ENCODE data around the gene LILRB2. TPM values are rescaled to one million over a fixed set of nuclear protein-coding genes. Genes with fewer than 3 reads are reported as not detected.
"Not testable (repeated sequence)": the region's sequence is repeated elsewhere in the genome, so short reads cannot be mapped to it uniquely, and the experiment has no call there.

The LILRB2 gene
- total RNA-seq, 2 experiments from 2014 or later = not detected

DNA sequence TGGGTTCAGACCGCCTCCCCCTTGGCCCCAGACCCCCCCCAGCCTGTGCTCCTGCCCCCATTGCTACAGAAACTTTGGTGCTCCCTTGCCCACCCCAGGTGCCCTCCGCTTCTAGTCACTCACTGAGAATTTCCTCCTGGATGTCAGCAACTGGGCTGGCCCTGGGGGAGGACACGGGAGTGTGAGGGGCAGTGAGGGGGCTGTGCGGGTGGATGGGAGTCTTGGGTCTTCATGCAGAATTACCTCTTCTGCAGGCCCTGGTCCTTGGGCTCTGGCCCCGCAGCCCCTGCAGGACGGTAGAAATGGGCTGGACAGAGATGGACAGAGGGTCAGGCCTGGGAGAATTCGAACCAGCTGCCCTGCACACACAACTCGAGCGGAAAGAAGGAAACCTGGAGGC is 28.7 kb downstream of the LILRB2 start:
- H3K27ac Mint-ChIP-seq = no peak overlapping the region
- no peaks in the 10 kb centered on the region for H3K36me3 Mint-ChIP-seq (ENCODE audit: low read depth)
- peaks cover 10% of the 10 kb centered on the region for H3K27me3 Mint-ChIP-seq
- no peak overlapping the region for H3K4me3 Mint-ChIP-seq
- CTCF ChIA-PET = no interaction called here
- H3K9me3 Mint-ChIP-seq (ENCODE audit: low read depth) = no peaks in the 10 kb centered on the region
- ATAC-seq (no peak), DNase-seq (no peak)
- intact Hi-C loops (cut with DNase I, micrococcal nuclease) = no loop called here
- POLR2A ChIA-PET = no interaction called here
- peaks cover 13% of the 10 kb centered on the region for H3K4me1 Mint-ChIP-seq

DNA sequence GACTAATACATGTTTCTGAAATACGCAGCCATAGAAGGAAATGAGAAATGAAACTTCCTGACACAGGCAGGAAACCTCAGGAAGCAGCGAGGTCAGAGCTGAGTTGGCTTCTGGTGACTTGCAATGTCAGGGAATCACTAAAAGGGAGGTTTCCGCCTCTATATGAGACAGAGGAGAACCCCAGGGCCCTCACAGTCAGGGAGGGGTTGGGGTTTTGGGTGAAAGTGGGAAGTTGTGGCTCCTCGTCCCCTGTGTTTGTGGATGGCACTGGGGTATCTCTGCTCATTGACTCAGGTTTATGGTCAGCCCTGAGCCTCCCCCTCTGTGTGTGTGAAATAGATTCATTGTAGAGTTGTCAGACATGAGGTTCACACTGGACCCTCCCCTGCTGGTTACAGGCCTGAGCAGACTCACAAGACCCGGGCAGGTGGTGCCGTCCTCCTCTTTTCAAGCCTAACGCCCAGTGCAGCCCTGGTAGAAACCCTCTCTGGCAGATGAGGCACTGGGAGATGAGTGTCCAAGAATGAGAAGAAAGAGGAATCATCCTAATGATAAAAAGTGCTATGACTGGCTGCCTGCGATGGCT is 32.8 kb downstream of the LILRB2 start:
- Mint-ChIP-seq H3K36me3 (ENCODE audit: low read depth) (no peaks in the 10 kb centered on the region), H3K9me3 (ENCODE audit: low read depth) (no peaks in the 10 kb centered on the region), H3K27me3 (peaks cover 7% of the 10 kb centered on the region), H3K27ac (peak overlapping the region; percentile 13), H3K4me1 (peaks cover 13% of the 10 kb centered on the region), H3K4me3 (peak overlapping the region; percentile 3)
- intact Hi-C loops (cut with DNase I, micrococcal nuclease) = loop anchor here in 1 of 2 experiments (5.0 kb wide), 1 partner anchor 36 kb away; no protein-coding TSS in a partner anchor
- DNase-seq (peak; percentile 70), ATAC-seq (peak; percentile 94)
- ChIA-PET POLR2A (no interaction called here), CTCF (no interaction called here)

DNA sequence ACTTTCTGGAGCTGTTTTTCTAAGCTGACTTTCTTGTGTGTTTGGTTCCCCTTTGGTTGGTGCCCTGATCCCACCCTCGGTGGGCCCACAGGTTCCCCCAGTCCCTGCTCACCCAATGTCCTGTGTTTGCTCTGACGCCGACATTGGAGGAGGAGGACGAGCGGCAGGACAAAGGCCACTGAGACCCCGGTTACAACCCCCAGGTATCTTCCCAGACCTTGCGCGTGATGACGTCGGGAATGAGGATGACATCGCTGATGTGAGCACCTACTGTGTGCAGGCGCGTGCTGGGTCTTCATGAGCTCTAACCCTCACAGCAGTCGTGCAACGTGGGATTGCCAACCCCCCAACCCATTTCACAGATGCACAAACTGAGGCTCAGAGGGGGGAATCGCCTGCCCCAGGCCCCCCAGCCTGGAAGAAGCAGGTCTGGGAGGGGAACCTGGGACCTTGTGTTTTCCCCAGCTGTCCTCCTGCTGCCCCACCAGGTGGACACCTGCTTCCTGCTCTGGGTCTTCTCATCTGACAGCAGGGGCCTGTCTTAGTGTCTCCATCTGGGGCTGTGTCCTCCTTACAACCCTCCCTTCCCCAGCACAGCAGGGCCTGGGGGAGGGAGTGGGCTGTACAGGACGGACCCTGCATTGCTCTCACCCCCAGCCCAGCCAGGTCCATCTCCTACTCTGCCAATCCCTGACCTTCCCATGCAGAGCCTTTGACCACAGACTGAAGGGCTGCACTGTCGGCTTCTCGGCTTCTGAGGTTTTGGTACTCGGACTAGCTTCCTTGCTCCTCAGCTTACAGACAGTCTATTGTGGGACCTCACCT is 33.6 kb downstream of the LILRB2 start:
- ChIA-PET POLR2A (no interaction called here), CTCF (no interaction called here)
- intact Hi-C loops (cut with DNase I, micrococcal nuclease) = loop anchor here in 1 of 2 experiments (5.0 kb wide), 1 partner anchor 35 kb away; no protein-coding TSS in a partner anchor
- H3K4me1 Mint-ChIP-seq = peaks cover 13% of the 10 kb centered on the region
- no peaks in the 10 kb centered on the region for H3K9me3 Mint-ChIP-seq (ENCODE audit: low read depth)
- ATAC-seq (no peak), DNase-seq (no peak)
- peak overlapping the region; percentile 3 for H3K4me3 Mint-ChIP-seq
- H3K36me3 Mint-ChIP-seq (ENCODE audit: low read depth) = no peaks in the 10 kb centered on the region
- H3K27me3 Mint-ChIP-seq = peaks cover 3% of the 10 kb centered on the region
- H3K27ac Mint-ChIP-seq = peak overlapping the region; percentile 13

DNA sequence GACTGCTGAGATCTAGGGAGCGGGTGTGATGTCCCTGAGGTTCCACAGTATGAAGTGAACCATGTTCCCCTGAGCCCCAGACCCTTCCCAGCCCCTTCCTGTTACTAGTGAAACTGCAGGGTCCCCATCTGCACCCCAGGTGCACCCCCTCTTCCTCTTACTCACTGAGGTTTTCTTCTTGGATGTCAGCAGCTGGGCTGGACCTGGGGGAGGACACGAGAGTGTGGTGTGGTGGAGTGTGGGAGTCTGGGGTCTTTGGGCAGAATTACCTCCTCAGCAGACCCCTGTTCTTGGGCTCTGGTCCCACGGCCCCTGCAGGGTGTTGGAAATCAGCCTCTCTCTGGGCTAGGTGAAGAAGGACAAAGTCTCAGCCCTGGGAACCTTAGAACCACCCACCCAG is 35.0 kb downstream of the LILRB2 start:
- DNase-seq = no peak
- Mint-ChIP-seq H3K27me3 (peaks cover 3% of the 10 kb centered on the region), H3K27ac (no peak overlapping the region), H3K36me3 (ENCODE audit: low read depth) (no peaks in the 10 kb centered on the region), H3K4me3 (no peak overlapping the region), H3K4me1 (peaks cover 13% of the 10 kb centered on the region), H3K9me3 (ENCODE audit: low read depth) (no peaks in the 10 kb centered on the region)
- ChIA-PET CTCF (interaction anchor here (0.7 kb wide), 1 partner anchor 97 kb away, joined by 3 read pairs; no protein-coding TSS in a partner anchor), POLR2A (no interaction called here)
- no peak for ATAC-seq
- intact Hi-C loops (cut with DNase I, micrococcal nuclease) = loop anchor here in 1 of 2 experiments (2.0 to 5.0 kb wide), 2 partner anchors 23 to 34 kb away; partner anchors contain the start of gene LILRB3

DNA sequence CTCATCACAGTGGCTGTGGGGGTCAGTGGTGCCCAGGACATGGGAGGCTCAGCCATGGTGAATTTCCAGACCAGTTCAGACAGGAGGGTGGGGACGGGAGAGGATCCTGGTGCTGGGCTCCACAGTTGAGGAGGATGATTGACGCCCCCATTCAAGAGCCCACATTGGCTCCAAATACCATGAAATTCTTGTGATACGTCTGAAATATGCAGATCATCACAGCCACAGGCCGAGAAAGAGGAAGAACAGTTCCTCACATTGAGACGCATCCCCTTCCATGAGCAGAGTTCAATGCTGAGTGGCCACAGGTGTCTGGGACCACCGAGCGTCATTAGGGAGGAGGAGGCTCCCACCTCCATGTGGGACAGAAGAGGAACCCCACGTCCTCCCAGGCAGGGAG is 37.1 kb downstream of the LILRB2 start:
- H3K36me3 Mint-ChIP-seq (ENCODE audit: low read depth); ATAC-seq; CTCF ChIA-PET; H3K9me3 Mint-ChIP-seq (ENCODE audit: low read depth); H3K4me1 Mint-ChIP-seq; POLR2A ChIA-PET; H3K27ac Mint-ChIP-seq; H3K4me3 Mint-ChIP-seq; DNase-seq; H3K27me3 Mint-ChIP-seq: not testable (repeated sequence)
- intact Hi-C loops (cut with DNase I, micrococcal nuclease) = loop anchor here in 1 of 2 experiments (2.0 kb wide), 1 partner anchor 21 kb away; the partner anchor contains the start of gene LILRB3

GRCh38 chr19:54242646-54243045 is 38.3 kb downstream of the LILRB2 start, which contains the start of gene LILRA6:
Gene LILRA6 (minus strand): TSS chr19:54242790.
- H3K27ac Mint-ChIP-seq; H3K4me3 Mint-ChIP-seq; H3K4me1 Mint-ChIP-seq; CTCF ChIA-PET; H3K9me3 Mint-ChIP-seq (ENCODE audit: low read depth); H3K36me3 Mint-ChIP-seq (ENCODE audit: low read depth); DNase-seq; intact Hi-C loops (cut with DNase I, micrococcal nuclease); H3K27me3 Mint-ChIP-seq; ATAC-seq; POLR2A ChIA-PET: not testable (repeated sequence)

DNA sequence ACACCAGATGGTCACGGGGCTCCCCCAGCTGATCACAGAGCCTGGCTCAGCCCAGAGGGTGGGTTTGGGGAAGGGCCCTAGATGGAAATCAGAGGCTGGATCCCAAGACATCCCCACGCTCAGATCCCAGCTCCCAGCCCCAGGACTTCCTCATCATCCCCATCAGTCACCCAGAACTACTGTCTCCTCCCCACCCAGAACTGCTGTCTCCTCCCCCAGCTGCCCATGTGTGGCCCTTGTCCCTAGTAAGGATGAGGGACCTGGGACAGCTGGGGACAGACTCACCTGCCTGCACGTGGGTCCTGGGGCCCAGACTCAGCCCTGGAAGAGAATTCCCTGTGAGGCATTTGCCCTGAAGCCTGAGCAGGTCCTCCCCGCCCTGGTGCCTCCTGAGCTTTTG is 38.7 kb downstream of the LILRB2 start:
- DNase-seq; H3K4me3 Mint-ChIP-seq; H3K4me1 Mint-ChIP-seq; intact Hi-C loops (cut with DNase I, micrococcal nuclease); POLR2A ChIA-PET; H3K27me3 Mint-ChIP-seq; H3K9me3 Mint-ChIP-seq (ENCODE audit: low read depth); CTCF ChIA-PET; ATAC-seq; H3K27ac Mint-ChIP-seq; H3K36me3 Mint-ChIP-seq (ENCODE audit: low read depth): not testable (repeated sequence)

GRCh38 chr19:54240372-54241336 is 40.3 kb downstream of the LILRB2 start:
- H3K36me3 Mint-ChIP-seq (ENCODE audit: low read depth); H3K27ac Mint-ChIP-seq; H3K9me3 Mint-ChIP-seq (ENCODE audit: low read depth); ATAC-seq; DNase-seq; H3K27me3 Mint-ChIP-seq; CTCF ChIA-PET; intact Hi-C loops (cut with DNase I, micrococcal nuclease); H3K4me1 Mint-ChIP-seq; POLR2A ChIA-PET; H3K4me3 Mint-ChIP-seq: not testable (repeated sequence)

- H3K9me3 Mint-ChIP-seq (ENCODE audit: low read depth); CTCF ChIA-PET; H3K27ac Mint-ChIP-seq; DNase-seq; H3K27me3 Mint-ChIP-seq; ATAC-seq; H3K36me3 Mint-ChIP-seq (ENCODE audit: low read depth); H3K4me3 Mint-ChIP-seq; POLR2A ChIA-PET; H3K4me1 Mint-ChIP-seq: not testable (repeated sequence)
- intact Hi-C loops (cut with DNase I, micrococcal nuclease) = loop anchor here in 1 of 2 experiments (2.0 kb wide), 1 partner anchor 17 kb away; the partner anchor contains the start of gene LILRB3
Observed at GRCh38 chr19:54239491-54240371, 41.2 kb downstream of the LILRB2 start.

GRCh38 chr19:54233941-54234340 is 47.0 kb downstream of the LILRB2 start:
- ATAC-seq (no peak), DNase-seq (no peak)
- ChIA-PET POLR2A (no interaction called here), CTCF (interaction anchor here (0.8 to 1.9 kb wide), 2 partner anchors 32 to 66 kb away, joined by 4 to 7 read pairs; no protein-coding TSS in a partner anchor)
- Mint-ChIP-seq H3K9me3 (ENCODE audit: low read depth) (no peaks in the 10 kb centered on the region), H3K36me3 (ENCODE audit: low read depth) (no peaks in the 10 kb centered on the region), H3K4me3 (no peak overlapping the region), H3K27ac (no peak overlapping the region), H3K27me3 (peaks cover 22% of the 10 kb centered on the region), H3K4me1 (peaks cover 6% of the 10 kb centered on the region)
- intact Hi-C loops (cut with DNase I, micrococcal nuclease) = no loop called here
